ENCODE data around the gene TAOK1.

DNA sequence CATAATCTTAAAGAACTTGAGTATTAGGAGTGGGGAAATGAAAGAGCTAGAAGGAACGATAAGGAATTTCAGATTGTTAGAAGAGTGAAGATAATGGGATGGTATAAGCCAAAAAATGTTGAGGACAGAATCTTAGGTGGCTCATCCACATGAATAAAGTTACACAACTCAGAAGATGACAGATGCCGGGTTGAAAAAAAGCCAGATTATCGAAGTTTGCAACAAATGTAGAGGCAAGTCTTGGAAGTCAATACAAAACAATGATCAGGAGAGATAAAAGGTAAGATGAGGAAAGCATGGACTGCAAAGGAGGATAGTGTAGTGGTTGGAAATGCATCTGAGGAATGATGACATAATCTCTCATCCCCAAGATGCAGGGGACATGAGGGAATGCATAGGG is 45.1 kb upstream of the TAOK1 start:
- TF ChIP-seq, protein P1, sequence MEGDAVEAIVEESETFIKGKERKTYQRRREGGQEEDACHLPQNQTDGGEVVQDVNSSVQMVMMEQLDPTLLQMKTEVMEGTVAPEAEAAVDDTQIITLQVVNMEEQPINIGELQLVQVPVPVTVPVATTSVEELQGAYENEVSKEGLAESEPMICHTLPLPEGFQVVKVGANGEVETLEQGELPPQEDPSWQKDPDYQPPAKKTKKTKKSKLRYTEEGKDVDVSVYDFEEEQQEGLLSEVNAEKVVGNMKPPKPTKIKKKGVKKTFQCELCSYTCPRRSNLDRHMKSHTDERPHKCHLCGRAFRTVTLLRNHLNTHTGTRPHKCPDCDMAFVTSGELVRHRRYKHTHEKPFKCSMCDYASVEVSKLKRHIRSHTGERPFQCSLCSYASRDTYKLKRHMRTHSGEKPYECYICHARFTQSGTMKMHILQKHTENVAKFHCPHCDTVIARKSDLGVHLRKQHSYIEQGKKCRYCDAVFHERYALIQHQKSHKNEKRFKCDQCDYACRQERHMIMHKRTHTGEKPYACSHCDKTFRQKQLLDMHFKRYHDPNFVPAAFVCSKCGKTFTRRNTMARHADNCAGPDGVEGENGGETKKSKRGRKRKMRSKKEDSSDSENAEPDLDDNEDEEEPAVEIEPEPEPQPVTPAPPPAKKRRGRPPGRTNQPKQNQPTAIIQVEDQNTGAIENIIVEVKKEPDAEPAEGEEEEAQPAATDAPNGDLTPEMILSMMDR (IDR thresholded peaks at IDR 0.05) = no peak
- TF ChIP-seq POLR2A (IDR thresholded peaks at IDR 0.05) = no peak
